Gastrocnemius medialis (tissue), 4 donors: Measurements from ENCODE around the gene GNAQ.

Experiments used
- POLR2A ChIP-seq, 2 donors: fragments of 450-650 bp; IDR thresholded peaks; one replicate each; pipeline ENCODE4 v1.6.1; 2017; ENCODE audit warnings: antibody characterized with exemption in 2 of 2, mild to moderate bottlenecking in 2 of 2, moderate library complexity in 2 of 2
- TF ChIP-seq, protein P1 (sequence below), 5 experiments: fragments of 450-650 bp in 3 of 5; fragments of 200-600 bp in 2 of 5; sonication (generic) in 2 of 5; IDR thresholded peaks in 4 of 5; conservative IDR thresholded peaks in 1 of 5; 1 replicate in 4 of 5; 2 replicates in 1 of 5; pipeline ENCODE4 v1.5.1; 2016 to 2019; ENCODE audit warnings: antibody characterized with exemption in 5 of 5, mild to moderate bottlenecking in 3 of 5, moderate library complexity in 3 of 5

DNA sequence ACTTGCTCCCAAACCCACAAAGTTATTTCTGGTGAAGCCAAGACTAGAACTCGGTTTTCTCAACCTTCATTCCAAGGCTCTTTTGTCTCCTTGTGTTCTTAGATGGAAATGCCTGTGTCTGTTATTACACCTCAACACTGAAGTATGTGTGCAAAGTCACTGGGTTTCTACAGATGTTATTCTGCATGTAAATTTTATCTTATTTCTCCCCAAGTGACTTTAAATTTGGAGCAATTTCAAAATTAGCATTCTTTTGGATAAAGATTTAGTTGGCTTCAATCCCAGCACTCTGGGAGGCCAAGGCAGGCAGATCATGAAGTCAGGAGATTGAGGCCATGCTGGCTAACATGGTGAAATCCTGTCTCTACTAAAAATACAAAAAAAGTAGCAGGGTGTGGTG lies 279.1 kb downstream of the GNAQ start:
- TF ChIP-seq, protein P1, sequence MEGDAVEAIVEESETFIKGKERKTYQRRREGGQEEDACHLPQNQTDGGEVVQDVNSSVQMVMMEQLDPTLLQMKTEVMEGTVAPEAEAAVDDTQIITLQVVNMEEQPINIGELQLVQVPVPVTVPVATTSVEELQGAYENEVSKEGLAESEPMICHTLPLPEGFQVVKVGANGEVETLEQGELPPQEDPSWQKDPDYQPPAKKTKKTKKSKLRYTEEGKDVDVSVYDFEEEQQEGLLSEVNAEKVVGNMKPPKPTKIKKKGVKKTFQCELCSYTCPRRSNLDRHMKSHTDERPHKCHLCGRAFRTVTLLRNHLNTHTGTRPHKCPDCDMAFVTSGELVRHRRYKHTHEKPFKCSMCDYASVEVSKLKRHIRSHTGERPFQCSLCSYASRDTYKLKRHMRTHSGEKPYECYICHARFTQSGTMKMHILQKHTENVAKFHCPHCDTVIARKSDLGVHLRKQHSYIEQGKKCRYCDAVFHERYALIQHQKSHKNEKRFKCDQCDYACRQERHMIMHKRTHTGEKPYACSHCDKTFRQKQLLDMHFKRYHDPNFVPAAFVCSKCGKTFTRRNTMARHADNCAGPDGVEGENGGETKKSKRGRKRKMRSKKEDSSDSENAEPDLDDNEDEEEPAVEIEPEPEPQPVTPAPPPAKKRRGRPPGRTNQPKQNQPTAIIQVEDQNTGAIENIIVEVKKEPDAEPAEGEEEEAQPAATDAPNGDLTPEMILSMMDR (IDR thresholded peaks at IDR 0.05 in 4 of 5, conservative IDR thresholded peaks at IDR 0.05 in 1 of 5) = no peak
- no peak for TF ChIP-seq POLR2A (IDR thresholded peaks at IDR 0.05)
